HepG2 (cell line): ENCODE data around the gene ZNF605. TPM values are rescaled to one million over a fixed set of nuclear protein-coding genes. Genes with fewer than 3 reads are reported as not detected.
A peak's percentile ranks its signal among the peaks of the same experiment; 100 is the strongest.

Source experiments
- CBX5 ChIP-seq: sonication (generic); formaldehyde crosslinking; IDR thresholded peaks from 2 replicates; pipeline ENCODE4 v1.4.0; 2020; ENCODE audit warnings: missing genetic modification reagents, borderline replicate concordance
- DDIT3 ChIP-seq: sonication (generic); formaldehyde crosslinking; IDR thresholded peaks from 2 replicates; pipeline ENCODE4 v1.4.0; 2020; ENCODE audit warnings: mild to moderate bottlenecking, missing genetic modification reagents
- KAT8 ChIP-seq: IDR thresholded peaks from 2 replicates; pipeline ENCODE4 v1.6.1; 2016; ENCODE audit warnings: missing genetic modification reagents, missing compliant biosample characterization
- KDM6A ChIP-seq: IDR thresholded peaks from 2 replicates; pipeline ENCODE4 v1.6.1; 2016; ENCODE audit warnings: low read depth
- KLF15 ChIP-seq: sonication (generic); formaldehyde crosslinking; IDR thresholded peaks from 2 replicates; pipeline ENCODE4 v1.8.1; 2023; ENCODE audit warnings: borderline replicate concordance, mild to moderate bottlenecking, inconsistent platforms, missing genetic modification reagents, mixed read lengths
- PRPF4 ChIP-seq: fragments of 200-400 bp; formaldehyde crosslinking; IDR thresholded peaks from 2 replicates; pipeline ENCODE4 v1.6.1; 2016; ENCODE audit warnings: low read length, low read depth; ENCODE audit not compliant: poor library complexity, severe bottlenecking
- YEATS4 ChIP-seq: sonication (generic); formaldehyde crosslinking; IDR thresholded peaks from 2 replicates; pipeline ENCODE4 v1.4.0; 2020; ENCODE audit warnings: missing genetic modification reagents, borderline replicate concordance
- ZFP36L1 ChIP-seq: sonication (generic); formaldehyde crosslinking; IDR thresholded peaks from 2 replicates; pipeline ENCODE4 v1.8.0; 2022; ENCODE audit warnings: mild to moderate bottlenecking, missing genetic modification reagents, moderate library complexity
- ZNF17 ChIP-seq: sonication (generic); formaldehyde crosslinking; IDR thresholded peaks from 2 replicates; pipeline ENCODE4 v1.5.0; 2020; ENCODE audit warnings: mild to moderate bottlenecking, missing genetic modification reagents
- ZNF557 ChIP-seq: sonication (generic); formaldehyde crosslinking; IDR thresholded peaks from 2 replicates; pipeline ENCODE4 v1.4.0; 2020; ENCODE audit warnings: missing genetic modification reagents
- ZNF839 ChIP-seq: sonication (generic); formaldehyde crosslinking; IDR thresholded peaks from 2 replicates; pipeline ENCODE4 v1.4.0; 2020; ENCODE audit warnings: missing genetic modification reagents, mild to moderate bottlenecking, borderline replicate concordance
- polyA plus RNA-seq, 8 experiments: library from polyadenylated mRNA; depleted of rRNA in 3 of 8; stranded (reverse) in 7 of 8; unstranded in 1 of 8; fragments of >200 nt; fragmentation: Illumina TruSeq in 4 of 8; extraction: Trizol in 4 of 8; gene quantifications; 2 replicates each; pipeline versions ENCODE4 v1.2.1 to v1.2.3, GENCODE V29; 2011 to 2016; ENCODE audit warnings: low read depth in 4 of 8, missing spikeins in 1 of 8, mixed read lengths in 1 of 8; ENCODE audit not compliant: insufficient read depth in 1 of 8
- total RNA-seq, 5 experiments: library from RNA; depleted of rRNA; stranded (reverse); fragments of >200 nt; fragmentation: Illumina TruSeq; extraction: Trizol; gene quantifications; 2 replicates each; pipeline ENCODE4 v1.2.3, GENCODE V29; 2016; ENCODE audit warnings: low read depth in 1 of 5
- TF ChIP-seq, protein P1 (sequence below): sonication (generic); formaldehyde crosslinking; conservative IDR thresholded peaks from 2 replicates; pipeline ENCODE4 v1.8.0; 2022; ENCODE audit warnings: missing genetic modification reagents
- TF ChIP-seq, protein P2 (sequence below), 2 experiments: fragments of 450-650 bp in 1 of 2; sonication (generic) in 1 of 2; formaldehyde crosslinking in 1 of 2; IDR thresholded peaks; 2 replicates each; pipeline versions ENCODE4 v1.6.1 to v1.8.0; 2016 to 2022; ENCODE audit warnings: antibody characterized with exemption in 1 of 2, mild to moderate bottlenecking in 1 of 2, missing genetic modification reagents in 1 of 2
- TF ChIP-seq, protein P3 (sequence below): IDR thresholded peaks from 2 replicates; pipeline ENCODE4 v1.6.1; 2016

Gene ZNF605
- total and polyA plus RNA-seq, 2 of the 13 experiments (the other 11 are each of a cell fraction or from before 2014, with no cell fraction given): 6.7 to 6.8 TPM

DNA sequence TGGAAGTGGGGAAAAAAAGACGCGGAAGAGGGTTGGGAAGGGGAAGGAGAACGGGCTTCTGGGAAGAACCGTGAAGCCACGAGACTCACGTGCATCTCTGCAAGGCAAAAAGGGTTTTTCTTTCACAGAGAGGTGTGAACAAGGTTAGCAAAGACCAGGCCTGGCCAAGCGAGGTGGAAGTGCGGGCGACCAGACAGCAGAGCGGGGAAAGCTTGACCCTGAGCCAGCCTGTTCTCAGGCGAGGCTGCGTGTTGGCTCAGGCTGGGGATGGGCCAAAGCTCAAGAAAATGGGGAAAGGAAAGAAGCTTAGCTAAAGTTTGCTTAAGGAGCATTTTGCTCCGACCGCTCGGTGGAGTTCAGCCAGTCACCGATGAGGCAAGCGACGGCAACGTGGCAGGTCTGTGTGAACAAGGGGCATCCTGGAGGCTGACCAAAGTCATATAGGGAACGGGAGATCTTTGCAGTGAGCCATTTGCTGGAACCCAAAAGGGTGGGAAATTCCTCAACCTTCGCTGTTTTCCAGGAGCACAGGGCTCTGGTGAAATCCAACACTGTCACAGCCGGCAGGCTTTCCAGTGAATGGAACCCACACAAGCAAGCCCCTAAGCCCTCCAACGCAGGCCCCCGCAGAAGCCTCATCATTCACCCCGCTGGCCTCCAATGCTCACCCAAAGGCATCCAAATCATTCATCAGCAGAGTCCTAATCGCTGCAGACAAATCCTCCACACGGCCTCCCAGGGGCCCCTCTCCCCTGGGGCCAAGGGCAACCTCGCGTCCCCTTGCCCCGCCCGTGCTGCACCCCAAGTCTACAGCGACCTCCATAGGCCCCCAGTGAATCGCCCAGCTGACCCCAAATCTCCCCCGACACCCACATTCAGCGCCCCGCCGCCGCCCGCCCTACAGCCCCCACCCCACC lies 754 bp downstream of the ZNF605 start (continued):
- no peak for TF ChIP-seq DDIT3 (CRISPR knock-in tag)
- no peak for TF ChIP-seq KDM6A (CRISPR knock-in tag)
- TF ChIP-seq PRPF4: peak; percentile 19
- no peak for TF ChIP-seq ZNF557 (CRISPR knock-in tag)
- TF ChIP-seq ZNF17 (CRISPR knock-in tag): no peak
- TF ChIP-seq, protein P1, sequence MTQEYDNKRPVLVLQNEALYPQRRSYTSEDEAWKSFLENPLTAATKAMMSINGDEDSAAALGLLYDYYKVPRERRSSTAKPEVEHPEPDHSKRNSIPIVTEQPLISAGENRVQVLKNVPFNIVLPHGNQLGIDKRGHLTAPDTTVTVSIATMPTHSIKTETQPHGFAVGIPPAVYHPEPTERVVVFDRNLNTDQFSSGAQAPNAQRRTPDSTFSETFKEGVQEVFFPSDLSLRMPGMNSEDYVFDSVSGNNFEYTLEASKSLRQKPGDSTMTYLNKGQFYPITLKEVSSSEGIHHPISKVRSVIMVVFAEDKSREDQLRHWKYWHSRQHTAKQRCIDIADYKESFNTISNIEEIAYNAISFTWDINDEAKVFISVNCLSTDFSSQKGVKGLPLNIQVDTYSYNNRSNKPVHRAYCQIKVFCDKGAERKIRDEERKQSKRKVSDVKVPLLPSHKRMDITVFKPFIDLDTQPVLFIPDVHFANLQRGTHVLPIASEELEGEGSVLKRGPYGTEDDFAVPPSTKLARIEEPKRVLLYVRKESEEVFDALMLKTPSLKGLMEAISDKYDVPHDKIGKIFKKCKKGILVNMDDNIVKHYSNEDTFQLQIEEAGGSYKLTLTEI (CRISPR knock-in tag): no peak
- TF ChIP-seq ZFP36L1 (CRISPR knock-in tag): no peak
- peak; percentile 43 for TF ChIP-seq YEATS4 (CRISPR knock-in tag)
- no peak for TF ChIP-seq CBX5 (CRISPR knock-in tag)
- TF ChIP-seq, protein P2, sequence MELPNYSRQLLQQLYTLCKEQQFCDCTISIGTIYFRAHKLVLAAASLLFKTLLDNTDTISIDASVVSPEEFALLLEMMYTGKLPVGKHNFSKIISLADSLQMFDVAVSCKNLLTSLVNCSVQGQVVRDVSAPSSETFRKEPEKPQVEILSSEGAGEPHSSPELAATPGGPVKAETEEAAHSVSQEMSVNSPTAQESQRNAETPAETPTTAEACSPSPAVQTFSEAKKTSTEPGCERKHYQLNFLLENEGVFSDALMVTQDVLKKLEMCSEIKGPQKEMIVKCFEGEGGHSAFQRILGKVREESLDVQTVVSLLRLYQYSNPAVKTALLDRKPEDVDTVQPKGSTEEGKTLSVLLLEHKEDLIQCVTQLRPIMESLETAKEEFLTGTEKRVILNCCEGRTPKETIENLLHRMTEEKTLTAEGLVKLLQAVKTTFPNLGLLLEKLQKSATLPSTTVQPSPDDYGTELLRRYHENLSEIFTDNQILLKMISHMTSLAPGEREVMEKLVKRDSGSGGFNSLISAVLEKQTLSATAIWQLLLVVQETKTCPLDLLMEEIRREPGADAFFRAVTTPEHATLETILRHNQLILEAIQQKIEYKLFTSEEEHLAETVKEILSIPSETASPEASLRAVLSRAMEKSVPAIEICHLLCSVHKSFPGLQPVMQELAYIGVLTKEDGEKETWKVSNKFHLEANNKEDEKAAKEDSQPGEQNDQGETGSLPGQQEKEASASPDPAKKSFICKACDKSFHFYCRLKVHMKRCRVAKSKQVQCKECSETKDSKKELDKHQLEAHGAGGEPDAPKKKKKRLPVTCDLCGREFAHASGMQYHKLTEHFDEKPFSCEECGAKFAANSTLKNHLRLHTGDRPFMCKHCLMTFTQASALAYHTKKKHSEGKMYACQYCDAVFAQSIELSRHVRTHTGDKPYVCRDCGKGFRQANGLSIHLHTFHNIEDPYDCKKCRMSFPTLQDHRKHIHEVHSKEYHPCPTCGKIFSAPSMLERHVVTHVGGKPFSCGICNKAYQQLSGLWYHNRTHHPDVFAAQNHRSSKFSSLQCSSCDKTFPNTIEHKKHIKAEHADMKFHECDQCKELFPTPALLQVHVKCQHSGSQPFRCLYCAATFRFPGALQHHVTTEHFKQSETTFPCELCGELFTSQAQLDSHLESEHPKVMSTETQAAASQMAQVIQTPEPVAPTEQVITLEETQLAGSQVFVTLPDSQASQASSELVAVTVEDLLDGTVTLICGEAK (IDR thresholded peaks at IDR 0.05): no peak
- TF ChIP-seq, protein P2 (CRISPR knock-in tag; IDR thresholded peaks at IDR 0.05): peak; percentile 56; the same call in 1 of the 2 replicates
- TF ChIP-seq, protein P3, sequence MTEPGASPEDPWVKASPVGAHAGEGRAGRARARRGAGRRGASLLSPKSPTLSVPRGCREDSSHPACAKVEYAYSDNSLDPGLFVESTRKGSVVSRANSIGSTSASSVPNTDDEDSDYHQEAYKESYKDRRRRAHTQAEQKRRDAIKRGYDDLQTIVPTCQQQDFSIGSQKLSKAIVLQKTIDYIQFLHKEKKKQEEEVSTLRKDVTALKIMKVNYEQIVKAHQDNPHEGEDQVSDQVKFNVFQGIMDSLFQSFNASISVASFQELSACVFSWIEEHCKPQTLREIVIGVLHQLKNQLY (CRISPR knock-in tag): no peak
- TF ChIP-seq KAT8 (CRISPR knock-in tag): 0 out of 2 replicates have a peak, but pooled peaks have one; percentile 13
- no peak for TF ChIP-seq ZNF839 (CRISPR knock-in tag)
- no peak for TF ChIP-seq KLF15 (CRISPR knock-in tag)
